Fibroblast of skin of back (primary cell): Measurements from ENCODE around the gene MTUS2. TPM values are rescaled to one million over a fixed set of nuclear protein-coding genes. Genes with fewer than 3 reads are reported as not detected.

Experiments
- DNase-seq: peaks from one replicate; pipeline ENCODE4 v3.0.0-alpha.2; 2013
- polyA plus RNA-seq, 2 experiments: library from polyadenylated mRNA; unstranded; fragments of 120-200 nt; gene quantifications; one replicate each; pipeline ENCODE4 v1.2.1, GENCODE V29; 2013; ENCODE audit not compliant: insufficient read length in 2 of 2

The MTUS2 gene
- 0.25 TPM for polyA plus RNA-seq (2013, experiment 1 of 2; ENCODE audit: insufficient read length)
- polyA plus RNA-seq (2013, experiment 2 of 2; ENCODE audit: insufficient read length) = 0.04 TPM

GRCh38 chr13:28820099-28821051, at the start of gene MTUS2:
Gene MTUS2, plus strand, starts transcription at chr13:28820339.
- no peak for DNase-seq

GRCh38 chr13:28778308-28779215, 41.6 kb upstream of the MTUS2 start:
- DNase-seq = no peak

GRCh38 chr13:28792992-28793391, 27.1 kb upstream of the MTUS2 start:
- peak; percentile 74 for DNase-seq

GRCh38 chr13:28794396-28794795, 25.7 kb upstream of the MTUS2 start:
- DNase-seq = no peak

- DNase-seq = no peak
Observed at GRCh38 chr13:28796938-28797257, 23.2 kb upstream of the MTUS2 start.

- peak; percentile 10 for DNase-seq
Observed at GRCh38 chr13:28805193-28805819, 14.8 kb upstream of the MTUS2 start.

- no peak for DNase-seq
Observed at GRCh38 chr13:28817204-28817603, 2.9 kb upstream of the MTUS2 start.

- DNase-seq = peak; percentile 40
Observed at GRCh38 chr13:28819046-28819730, 951 bp upstream of the MTUS2 start.

- DNase-seq = peak; percentile 58
Observed at GRCh38 chr13:28819735-28820098, 422 bp upstream of the MTUS2 start.

- DNase-seq = no peak
Observed at GRCh38 chr13:28822151-28822550, 2.0 kb downstream of the MTUS2 start.

GRCh38 chr13:28822801-28823200, 2.7 kb downstream of the MTUS2 start:
- DNase-seq = no peak

- no peak for DNase-seq
Observed at GRCh38 chr13:28825379-28825778, 5.2 kb downstream of the MTUS2 start.

- DNase-seq = no peak
Observed at GRCh38 chr13:28826368-28826767, 6.2 kb downstream of the MTUS2 start.

GRCh38 chr13:28830580-28830979, 10.4 kb downstream of the MTUS2 start:
- no peak for DNase-seq

GRCh38 chr13:28831117-28831516, 11.0 kb downstream of the MTUS2 start:
- no peak for DNase-seq

- no peak for DNase-seq
Observed at GRCh38 chr13:28837111-28837510, 17.0 kb downstream of the MTUS2 start.

- DNase-seq = no peak
Observed at GRCh38 chr13:28843639-28844038, 23.5 kb downstream of the MTUS2 start.

- no peak for DNase-seq
Observed at GRCh38 chr13:28849441-28849840, 29.3 kb downstream of the MTUS2 start.

GRCh38 chr13:28850226-28850625, 30.1 kb downstream of the MTUS2 start:
- DNase-seq = no peak

GRCh38 chr13:28851422-28851821, 31.3 kb downstream of the MTUS2 start:
- no peak for DNase-seq

- DNase-seq = no peak
Observed at GRCh38 chr13:28854657-28855056, 34.5 kb downstream of the MTUS2 start.

- no peak for DNase-seq
Observed at GRCh38 chr13:28856287-28856686, 36.1 kb downstream of the MTUS2 start.
